Activated CD4-positive, alpha-beta T cell treated with anti-CD3 and anti-CD28 coated beads, Interleukin-2, amount 10 ng/mL, durations not matched to agents 24 days and 14 days (primary cell): ENCODE measurements around the gene C1QTNF1. TPM values are rescaled to one million over a fixed set of nuclear protein-coding genes. Genes with fewer than 3 reads are reported as not detected.
A peak's percentile ranks its signal among the peaks of the same experiment; 100 is the strongest.

ENCODE experiments used
- DNase-seq: peaks from one replicate; pipeline ENCODE4 v3.0.0; 2022
- H3K27ac Mint-ChIP-seq: one replicate; pipeline ENCODE4 v1.8.0; 2022; ENCODE audit warnings: mild to moderate bottlenecking, mixed read lengths
- H3K27me3 Mint-ChIP-seq: one replicate; pipeline ENCODE4 v1.8.0; 2022; ENCODE audit warnings: mixed read lengths
- H3K36me3 Mint-ChIP-seq: one replicate; pipeline ENCODE4 v1.8.0; 2022; ENCODE audit warnings: low read depth, mild to moderate bottlenecking, mixed read lengths
- H3K4me1 Mint-ChIP-seq: one replicate; pipeline ENCODE4 v1.8.0; 2021; ENCODE audit warnings: mixed read lengths
- H3K4me3 Mint-ChIP-seq: one replicate; pipeline ENCODE4 v1.8.0; 2022; ENCODE audit warnings: mild to moderate bottlenecking, moderate library complexity, mixed read lengths
- H3K9me3 Mint-ChIP-seq: one replicate; pipeline ENCODE4 v1.8.0; 2021; ENCODE audit warnings: mixed read lengths
- intact Hi-C: fragments of 100-400 bp; cut with micrococcal nuclease; formaldehyde crosslinking; loops from one replicate; pipeline ENCODE4 v1.15.1; 2023
- total RNA-seq: library from RNA; stranded (reverse); gene quantifications from 2 replicates; pipeline ENCODE4 v1.2.3, GENCODE V29; 2022

Gene C1QTNF1
- total RNA-seq, 1 donor from 2014 or later, result not detected

- DNase-seq, result no peak
- no peak overlapping the region for H3K4me3 Mint-ChIP-seq
- peaks cover 4% of the 10 kb centered on the region for H3K9me3 Mint-ChIP-seq
- H3K4me1 Mint-ChIP-seq, result no peaks in the 10 kb centered on the region
- H3K27ac Mint-ChIP-seq, result no peak overlapping the region
- no peaks in the 10 kb centered on the region for H3K36me3 Mint-ChIP-seq
- H3K27me3 Mint-ChIP-seq, result peaks cover 9% of the 10 kb centered on the region
- intact Hi-C loops, result no loop called here
These were observed 25.1 kb downstream of the C1QTNF1 start for GRCh38 chr17:79048826-79049755.

- Mint-ChIP-seq H3K36me3 (no peaks in the 10 kb centered on the region), H3K27me3 (peaks cover 9% of the 10 kb centered on the region), H3K27ac (no peak overlapping the region), H3K9me3 (peaks cover 9% of the 10 kb centered on the region), H3K4me1 (no peaks in the 10 kb centered on the region), H3K4me3 (no peak overlapping the region)
- DNase-seq, result no peak
- intact Hi-C loops, result no loop called here
These were observed 25.9 kb downstream of the C1QTNF1 start for GRCh38 chr17:79049821-79050220.

- no peak for DNase-seq
- no peaks in the 10 kb centered on the region for H3K36me3 Mint-ChIP-seq
- intact Hi-C loops, result no loop called here
- H3K4me1 Mint-ChIP-seq, result no peaks in the 10 kb centered on the region
- peaks cover 10% of the 10 kb centered on the region for H3K27me3 Mint-ChIP-seq
- H3K9me3 Mint-ChIP-seq, result peaks cover 10% of the 10 kb centered on the region
- no peak overlapping the region for H3K4me3 Mint-ChIP-seq
- H3K27ac Mint-ChIP-seq, result no peak overlapping the region
These were observed 26.6 kb downstream of the C1QTNF1 start for GRCh38 chr17:79050551-79050950.

- H3K27ac Mint-ChIP-seq, result no peak overlapping the region
- peaks cover 10% of the 10 kb centered on the region for H3K9me3 Mint-ChIP-seq
- H3K27me3 Mint-ChIP-seq, result peaks cover 11% of the 10 kb centered on the region
- intact Hi-C loops, result no loop called here
- no peak overlapping the region for H3K4me3 Mint-ChIP-seq
- no peaks in the 10 kb centered on the region for H3K36me3 Mint-ChIP-seq
- DNase-seq, result no peak
- no peaks in the 10 kb centered on the region for H3K4me1 Mint-ChIP-seq
These were observed 27.3 kb downstream of the C1QTNF1 start for GRCh38 chr17:79051306-79051705.

GRCh38 chr17:79052131-79052530 lies 28.2 kb downstream of the C1QTNF1 start:
- Mint-ChIP-seq H3K36me3 (no peaks in the 10 kb centered on the region), H3K27ac (no peak overlapping the region), H3K4me3 (no peak overlapping the region), H3K27me3 (peaks cover 11% of the 10 kb centered on the region), H3K4me1 (no peaks in the 10 kb centered on the region), H3K9me3 (peaks cover 10% of the 10 kb centered on the region)
- intact Hi-C loops, result no loop called here
- DNase-seq, result no peak

- no peaks in the 10 kb centered on the region for H3K4me1 Mint-ChIP-seq
- no peak for DNase-seq
- H3K27me3 Mint-ChIP-seq, result peaks cover 16% of the 10 kb centered on the region
- H3K9me3 Mint-ChIP-seq, result peaks cover 10% of the 10 kb centered on the region
- no peak overlapping the region for H3K4me3 Mint-ChIP-seq
- no peak overlapping the region for H3K27ac Mint-ChIP-seq
- intact Hi-C loops, result no loop called here
- H3K36me3 Mint-ChIP-seq, result no peaks in the 10 kb centered on the region
These were observed 29.4 kb downstream of the C1QTNF1 start for GRCh38 chr17:79053251-79053925.

GRCh38 chr17:79054200-79054960 lies 30.4 kb downstream of the C1QTNF1 start:
- Mint-ChIP-seq H3K36me3 (no peaks in the 10 kb centered on the region), H3K4me1 (peaks cover 2% of the 10 kb centered on the region), H3K4me3 (no peak overlapping the region), H3K9me3 (peaks cover 10% of the 10 kb centered on the region), H3K27ac (no peak overlapping the region), H3K27me3 (peaks cover 16% of the 10 kb centered on the region)
- intact Hi-C loops, result no loop called here
- DNase-seq, result no peak

- intact Hi-C loops, result no loop called here
- DNase-seq, result no peak
- Mint-ChIP-seq H3K36me3 (no peaks in the 10 kb centered on the region), H3K27me3 (peaks cover 18% of the 10 kb centered on the region), H3K4me3 (no peak overlapping the region), H3K4me1 (peaks cover 2% of the 10 kb centered on the region), H3K27ac (no peak overlapping the region), H3K9me3 (peaks cover 10% of the 10 kb centered on the region)
These were observed 31.2 kb downstream of the C1QTNF1 start for GRCh38 chr17:79055197-79055596.

- Mint-ChIP-seq H3K9me3 (peaks cover 10% of the 10 kb centered on the region), H3K27ac (no peak overlapping the region), H3K36me3 (no peaks in the 10 kb centered on the region), H3K27me3 (peaks cover 14% of the 10 kb centered on the region), H3K4me1 (peaks cover 2% of the 10 kb centered on the region), H3K4me3 (no peak overlapping the region)
- DNase-seq, result no peak
- intact Hi-C loops, result no loop called here
These were observed 33.9 kb downstream of the C1QTNF1 start for GRCh38 chr17:79057737-79058385.

GRCh38 chr17:79062691-79063090 lies 38.7 kb downstream of the C1QTNF1 start:
- no peak overlapping the region for H3K4me3 Mint-ChIP-seq
- no peak overlapping the region for H3K27ac Mint-ChIP-seq
- H3K27me3 Mint-ChIP-seq, result peaks cover 7% of the 10 kb centered on the region
- intact Hi-C loops, result no loop called here
- no peaks in the 10 kb centered on the region for H3K36me3 Mint-ChIP-seq
- no peak for DNase-seq
- H3K4me1 Mint-ChIP-seq, result peaks cover 5% of the 10 kb centered on the region
- no peaks in the 10 kb centered on the region for H3K9me3 Mint-ChIP-seq

GRCh38 chr17:79064026-79064425 lies 40.1 kb downstream of the C1QTNF1 start:
- Mint-ChIP-seq H3K27ac (no peak overlapping the region), H3K4me3 (no peak overlapping the region), H3K36me3 (no peaks in the 10 kb centered on the region), H3K9me3 (no peaks in the 10 kb centered on the region), H3K4me1 (peaks cover 4% of the 10 kb centered on the region), H3K27me3 (peaks cover 2% of the 10 kb centered on the region)
- intact Hi-C loops, result no loop called here
- DNase-seq, result no peak

GRCh38 chr17:79065105-79065670 lies 41.2 kb downstream of the C1QTNF1 start:
- intact Hi-C loops, result loop anchor here (5.0 kb wide), 1 partner anchor 327 kb away; no protein-coding TSS in a partner anchor
- Mint-ChIP-seq H3K36me3 (no peaks in the 10 kb centered on the region), H3K27me3 (peaks cover under 1% of the 10 kb centered on the region), H3K27ac (no peak overlapping the region), H3K4me3 (no peak overlapping the region), H3K9me3 (no peaks in the 10 kb centered on the region), H3K4me1 (peaks cover 4% of the 10 kb centered on the region)
- peak; percentile 85 for DNase-seq

GRCh38 chr17:79066963-79067362 lies 43.0 kb downstream of the C1QTNF1 start:
- Mint-ChIP-seq H3K4me1 (peaks cover 4% of the 10 kb centered on the region), H3K9me3 (no peaks in the 10 kb centered on the region), H3K27me3 (peaks cover 5% of the 10 kb centered on the region), H3K36me3 (no peaks in the 10 kb centered on the region), H3K4me3 (no peak overlapping the region), H3K27ac (no peak overlapping the region)
- DNase-seq, result no peak
- intact Hi-C loops, result loop anchor here (5.0 kb wide), 1 partner anchor 325 kb away; no protein-coding TSS in a partner anchor
